ENCODE results near the gene SF3B6. TPM values are rescaled to one million over a fixed set of nuclear protein-coding genes. Genes with fewer than 3 reads are reported as not detected.

Gene SF3B6
- total and polyA plus RNA-seq, 9 of the 15 experiments (the other 6 are each of a cell fraction or from before 2014, with no cell fraction given) = 146 to 591 (median 295) TPM

DNA sequence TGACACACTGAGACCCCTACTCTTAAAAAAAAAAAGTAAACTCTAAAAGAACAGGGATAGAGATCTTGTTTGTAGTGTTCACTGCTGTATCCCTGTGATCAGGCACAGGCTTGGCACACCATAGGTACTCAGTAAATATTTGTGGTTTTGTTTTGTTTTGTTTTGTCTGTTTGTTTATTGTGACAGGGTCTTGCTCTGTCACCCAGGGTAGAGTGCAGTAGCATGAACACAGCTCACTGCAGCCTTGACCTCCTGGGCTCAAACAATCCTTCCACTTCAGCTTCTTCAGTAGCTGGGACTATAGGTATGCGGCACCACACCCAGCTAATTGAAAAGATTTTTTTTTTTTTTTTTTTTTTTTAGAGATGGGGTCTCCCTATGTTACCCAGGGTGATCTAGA, 23.2 kb downstream of the SF3B6 start:
- Histone ChIP-seq H3K4me2 (ENCODE audit: insufficient read depth, low read length) (no peak overlapping the region), H3K27ac (ENCODE audit: extremely low read depth, low read depth, low read length) (no peak overlapping the region), H3K27me3 (ENCODE audit: control insufficient read depth in 2 of 2, insufficient read depth in 2 of 2, low read length in 2 of 2) (peaks cover 10 to 11% of the 10 kb centered on the region in 2 experiments; a peak in 4 of 5 replicates), H3K4me3 (no peak overlapping the region), H3K9me1 (ENCODE audit: control insufficient read depth, insufficient read depth, low read length) (no peaks in the 10 kb centered on the region), H3K79me2 (ENCODE audit: control insufficient read depth, insufficient read depth, low read length) (no peaks in the 10 kb centered on the region), H4K20me1 (replicated peaks; ENCODE audit: control insufficient read depth, insufficient read depth, low read length) (no peaks in the 10 kb centered on the region; the same call in 1 of the 2 replicates), H2AFZ (ENCODE audit: low read depth, low read length) (no peak overlapping the region), H3K4me1 (replicated peaks in 1 of 2; ENCODE audit: control insufficient read depth in 2 of 2, insufficient read depth in 2 of 2, low read length in 2 of 2) (peaks cover 4 to 17% of the 10 kb centered on the region in 2 experiments; a peak in 4 of 5 replicates), H3K9ac (ENCODE audit: insufficient read depth in 1 of 2, low read depth in 2 of 2, low read length in 2 of 2) (no peak overlapping the region), H3K9me3 (replicated peaks; ENCODE audit: control insufficient read depth, insufficient read depth, low read depth, low read length) (no peaks in the 10 kb centered on the region), H3K36me3 (ENCODE audit: control insufficient read depth, insufficient read depth, low read length) (no peaks in the 10 kb centered on the region)
- in situ Hi-C loops (cut with MboI) = no loop called here
- no TSS peak for BruUV-seq (replicated peaks)
- no peak for DNase-seq (ENCODE audit: extremely low read depth in 1 of 4, low spot score in 3 of 4)
- ChIA-PET POLR2A (interaction anchor here (0.6 to 1.7 kb wide), 4 partner anchors 13 to 1013 kb away, joined by 3 to 7 read pairs (median 4); partner anchors contain the start of gene SF3B6), CTCF (ENCODE audit: low intra/inter-chr PET ratio) (no interaction called here)
- no peak for TF ChIP-seq FOXM1 (IDR thresholded peaks at IDR 0.05; ENCODE audit: low read depth)
- TF ChIP-seq FOXM1 (CRISPR knock-in tag; IDR thresholded peaks at IDR 0.05; ENCODE audit: low read depth) = no peak
- WGBS (ENCODE audit: insufficient coverage, low coverage, missing lambda C conversion rate) = 0% methylated on average over 1 of the region's 1 CpG
- intact Hi-C loops (cut with micrococcal nuclease) = no loop called here
- FAIRE-seq = no peak
- no peak for ATAC-seq

DNA sequence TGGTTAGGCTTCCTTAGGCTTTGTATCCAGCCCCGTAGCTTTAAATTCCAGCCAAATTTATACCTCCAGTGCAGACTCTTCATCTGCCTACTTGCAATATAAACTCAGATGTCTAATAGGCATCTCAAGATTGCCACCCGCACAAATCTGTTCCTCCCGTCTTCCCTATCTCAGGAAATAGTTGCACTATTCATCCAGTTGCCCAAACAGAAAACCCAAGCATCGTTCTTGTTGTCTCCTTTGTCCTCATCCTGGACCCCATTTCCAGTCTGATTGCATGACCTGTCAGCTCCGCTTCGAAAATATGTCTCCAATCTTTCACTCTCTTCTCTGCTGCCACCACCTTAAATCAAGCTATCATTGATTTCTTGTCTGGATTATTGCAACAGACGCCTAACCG, 24.3 kb downstream of the SF3B6 start:
- ATAC-seq (no peak), FAIRE-seq (no peak), DNase-seq (ENCODE audit: extremely low read depth in 1 of 4, low spot score in 3 of 4) (no peak)
- Histone ChIP-seq H3K27ac (ENCODE audit: extremely low read depth, low read depth, low read length) (no peak overlapping the region), H3K4me1 (replicated peaks in 1 of 2; ENCODE audit: control insufficient read depth in 2 of 2, insufficient read depth in 2 of 2, low read length in 2 of 2) (peaks cover 8 to 22% of the 10 kb centered on the region in 2 experiments; a peak in 4 of 5 replicates), H3K9ac (ENCODE audit: insufficient read depth in 1 of 2, low read depth in 2 of 2, low read length in 2 of 2) (no peak overlapping the region), H4K20me1 (replicated peaks; ENCODE audit: control insufficient read depth, insufficient read depth, low read length) (no peaks in the 10 kb centered on the region; the same call in 1 of the 2 replicates), H3K27me3 (ENCODE audit: control insufficient read depth in 2 of 2, insufficient read depth in 2 of 2, low read length in 2 of 2) (peaks cover 10 to 11% of the 10 kb centered on the region in 2 experiments; a peak in 4 of 5 replicates), H3K4me3 (no peak overlapping the region), H3K9me1 (ENCODE audit: control insufficient read depth, insufficient read depth, low read length) (no peaks in the 10 kb centered on the region), H3K79me2 (ENCODE audit: control insufficient read depth, insufficient read depth, low read length) (peaks cover 3% of the 10 kb centered on the region), H3K36me3 (ENCODE audit: control insufficient read depth, insufficient read depth, low read length) (no peaks in the 10 kb centered on the region), H3K9me3 (replicated peaks; ENCODE audit: control insufficient read depth, insufficient read depth, low read depth, low read length) (no peaks in the 10 kb centered on the region), H3K4me2 (ENCODE audit: insufficient read depth, low read length) (no peak overlapping the region), H2AFZ (ENCODE audit: low read depth, low read length) (no peak overlapping the region)
- WGBS (ENCODE audit: insufficient coverage, low coverage, missing lambda C conversion rate) = 8% methylated on average over 8 of the region's 8 CpGs
- ChIA-PET CTCF (ENCODE audit: low intra/inter-chr PET ratio) (no interaction called here), POLR2A (interaction anchor here (0.9 to 2.0 kb wide), 3 partner anchors 14 to 26 kb away, joined by 3 to 7 read pairs (median 5); partner anchors contain the start of gene SF3B6)
- in situ Hi-C loops (cut with MboI) (no loop called here), intact Hi-C loops (cut with micrococcal nuclease) (no loop called here)
- BruUV-seq (replicated peaks) = no TSS peak
- TF ChIP-seq, protein P1, sequence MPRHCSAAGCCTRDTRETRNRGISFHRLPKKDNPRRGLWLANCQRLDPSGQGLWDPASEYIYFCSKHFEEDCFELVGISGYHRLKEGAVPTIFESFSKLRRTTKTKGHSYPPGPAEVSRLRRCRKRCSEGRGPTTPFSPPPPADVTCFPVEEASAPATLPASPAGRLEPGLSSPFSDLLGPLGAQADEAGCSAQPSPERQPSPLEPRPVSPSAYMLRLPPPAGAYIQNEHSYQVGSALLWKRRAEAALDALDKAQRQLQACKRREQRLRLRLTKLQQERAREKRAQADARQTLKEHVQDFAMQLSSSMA (CRISPR knock-in tag; IDR thresholded peaks at IDR 0.05) = no peak
- TF ChIP-seq ZNF41 (CRISPR knock-in tag; conservative IDR thresholded peaks at IDR 0.05) (no peak), XRCC4 (IDR thresholded peaks at IDR 0.05; ENCODE audit: extremely low read depth, insufficient read depth, insufficient read length) (no peak), PHF8 (IDR thresholded peaks at IDR 0.05; ENCODE audit: borderline replicate concordance, low read length) (no peak), RBM25 (IDR thresholded peaks at IDR 0.05; ENCODE audit: low read depth, low read length, severe bottlenecking) (no peak), EP400 (IDR thresholded peaks at IDR 0.05) (no peak), NFYB (IDR thresholded peaks at IDR 0.05; ENCODE audit: extremely low read depth, insufficient read length) (no peak), HNRNPK (IDR thresholded peaks at IDR 0.05; ENCODE audit: low read depth, low read length, poor library complexity, severe bottlenecking) (no peak), RBM17 (IDR thresholded peaks at IDR 0.05; ENCODE audit: borderline replicate concordance, low read depth, low read length) (no peak)
- TF ChIP-seq, protein P2, sequence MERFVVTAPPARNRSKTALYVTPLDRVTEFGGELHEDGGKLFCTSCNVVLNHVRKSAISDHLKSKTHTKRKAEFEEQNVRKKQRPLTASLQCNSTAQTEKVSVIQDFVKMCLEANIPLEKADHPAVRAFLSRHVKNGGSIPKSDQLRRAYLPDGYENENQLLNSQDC (CRISPR knock-in tag; IDR thresholded peaks at IDR 0.05) = no peak
- TF ChIP-seq, protein P3, sequence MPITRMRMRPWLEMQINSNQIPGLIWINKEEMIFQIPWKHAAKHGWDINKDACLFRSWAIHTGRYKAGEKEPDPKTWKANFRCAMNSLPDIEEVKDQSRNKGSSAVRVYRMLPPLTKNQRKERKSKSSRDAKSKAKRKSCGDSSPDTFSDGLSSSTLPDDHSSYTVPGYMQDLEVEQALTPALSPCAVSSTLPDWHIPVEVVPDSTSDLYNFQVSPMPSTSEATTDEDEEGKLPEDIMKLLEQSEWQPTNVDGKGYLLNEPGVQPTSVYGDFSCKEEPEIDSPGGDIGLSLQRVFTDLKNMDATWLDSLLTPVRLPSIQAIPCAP (CRISPR knock-in tag; IDR thresholded peaks at IDR 0.05; ENCODE audit: borderline replicate concordance) = no peak

Measured in K562 (cell line).